T-helper 2 cell treated with Interferon-gamma antibody and Interleukin-4, amounts not matched to agents 100 ng/mL and 5 ng/mL, for 36 hours (primary cell): ENCODE results near the gene PDE9A. TPM values are rescaled to one million over a fixed set of nuclear protein-coding genes. Genes with fewer than 3 reads are reported as not detected.

Source experiments
- intact Hi-C: fragments of 100-400 bp; cut with micrococcal nuclease; formaldehyde crosslinking; loops from one replicate; pipeline ENCODE4 v1.15.1; 2023
- total RNA-seq: library from RNA; stranded (reverse); gene quantifications from 2 replicates; pipeline ENCODE4 v1.2.3, GENCODE V29; 2022

Gene PDE9A
- total RNA-seq, 1 donor from 2014 or later: 12.6 TPM

GRCh38 chr21:42734323-42734971 is 81.0 kb downstream of the PDE9A start:
- intact Hi-C loops: no loop called here

- intact Hi-C loops: loop anchor here (5.0 kb wide), 1 partner anchor 53 kb away; no protein-coding TSS in a partner anchor
Observed at GRCh38 chr21:42735061-42735460, 81.6 kb downstream of the PDE9A start.

GRCh38 chr21:42735944-42736343 is 82.5 kb downstream of the PDE9A start:
- intact Hi-C loops: loop anchor here (5.0 kb wide), 1 partner anchor 54 kb away; no protein-coding TSS in a partner anchor

- intact Hi-C loops: loop anchor here (5.0 kb wide), 1 partner anchor 54 kb away; no protein-coding TSS in a partner anchor
Observed at GRCh38 chr21:42736646-42737350, 83.4 kb downstream of the PDE9A start.

- intact Hi-C loops: loop anchor here (2.0 to 5.0 kb wide), 2 partner anchors 43 to 56 kb away; no protein-coding TSS in a partner anchor
Observed at GRCh38 chr21:42737951-42738590, 84.7 kb downstream of the PDE9A start.

- intact Hi-C loops: loop anchor here (2.0 to 5.0 kb wide), 2 partner anchors 42 to 57 kb away; no protein-coding TSS in a partner anchor
Observed at GRCh38 chr21:42739061-42739931, 85.9 kb downstream of the PDE9A start.

- intact Hi-C loops: no loop called here
Observed at GRCh38 chr21:42740405-42740909, 87.0 kb downstream of the PDE9A start.

- intact Hi-C loops: no loop called here
Observed at GRCh38 chr21:42741066-42741465, 87.6 kb downstream of the PDE9A start.

- intact Hi-C loops: no loop called here
Observed at GRCh38 chr21:42744520-42745445, 91.4 kb downstream of the PDE9A start.

- intact Hi-C loops: no loop called here
Observed at GRCh38 chr21:42745511-42746239, 92.3 kb downstream of the PDE9A start.

GRCh38 chr21:42746240-42746592 is 92.8 kb downstream of the PDE9A start:
- intact Hi-C loops: no loop called here

GRCh38 chr21:42746593-42747275 is 93.3 kb downstream of the PDE9A start:
- intact Hi-C loops: no loop called here

GRCh38 chr21:42747276-42747701 is 93.9 kb downstream of the PDE9A start:
- intact Hi-C loops: no loop called here

- intact Hi-C loops: no loop called here
Observed at GRCh38 chr21:42747746-42748351, 94.4 kb downstream of the PDE9A start.

GRCh38 chr21:42748620-42749176 is 95.3 kb downstream of the PDE9A start:
- intact Hi-C loops: no loop called here

GRCh38 chr21:42750737-42751530 is 97.5 kb downstream of the PDE9A start:
- intact Hi-C loops: loop anchor here (10.0 kb wide), 1 partner anchor 156 kb away; no protein-coding TSS in a partner anchor

- intact Hi-C loops: loop anchor here (10.0 kb wide), 1 partner anchor 157 kb away; no protein-coding TSS in a partner anchor
Observed at GRCh38 chr21:42751866-42752265, 98.4 kb downstream of the PDE9A start.
